Ishikawa (cell line): Measurements from ENCODE around the gene BACH2.

Source experiments
- CEBPB ChIP-seq: IDR thresholded peaks from 2 replicates; pipeline ENCODE4 v1.6.1; 2012
- TEAD4 ChIP-seq: IDR thresholded peaks from 2 replicates; pipeline ENCODE4 v1.6.1; 2012
- TF ChIP-seq, protein P1 (sequence below): IDR thresholded peaks from 2 replicates; pipeline ENCODE4 v1.6.1; 2012
- TF ChIP-seq, protein P2 (sequence below): IDR thresholded peaks from 2 replicates; pipeline ENCODE4 v1.6.1; 2012; ENCODE audit warnings: low read depth, mild to moderate bottlenecking

DNA sequence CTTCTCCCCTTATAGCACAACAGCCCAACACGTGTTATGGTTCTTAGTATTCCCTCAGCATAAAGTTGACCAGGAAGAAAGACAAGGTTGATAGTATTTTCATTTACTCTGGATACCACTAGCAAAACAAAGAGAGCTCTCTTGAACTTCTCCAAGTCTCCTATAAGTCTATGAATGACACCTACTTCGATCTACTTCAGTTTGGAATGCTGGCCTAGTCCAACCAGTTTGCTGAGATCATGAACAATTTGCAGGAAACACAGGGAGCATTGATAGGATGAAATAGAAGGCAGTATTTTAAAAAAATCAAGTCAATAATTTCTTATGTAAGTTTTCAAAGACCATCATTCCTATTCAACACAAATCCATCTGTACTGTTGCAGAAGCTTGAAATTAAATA lies 308.8 kb downstream of the BACH2 start:
- TF ChIP-seq TEAD4: no peak
- TF ChIP-seq, protein P1, sequence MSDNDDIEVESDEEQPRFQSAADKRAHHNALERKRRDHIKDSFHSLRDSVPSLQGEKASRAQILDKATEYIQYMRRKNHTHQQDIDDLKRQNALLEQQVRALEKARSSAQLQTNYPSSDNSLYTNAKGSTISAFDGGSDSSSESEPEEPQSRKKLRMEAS: no peak
- TF ChIP-seq CEBPB: no peak
- TF ChIP-seq, protein P2, sequence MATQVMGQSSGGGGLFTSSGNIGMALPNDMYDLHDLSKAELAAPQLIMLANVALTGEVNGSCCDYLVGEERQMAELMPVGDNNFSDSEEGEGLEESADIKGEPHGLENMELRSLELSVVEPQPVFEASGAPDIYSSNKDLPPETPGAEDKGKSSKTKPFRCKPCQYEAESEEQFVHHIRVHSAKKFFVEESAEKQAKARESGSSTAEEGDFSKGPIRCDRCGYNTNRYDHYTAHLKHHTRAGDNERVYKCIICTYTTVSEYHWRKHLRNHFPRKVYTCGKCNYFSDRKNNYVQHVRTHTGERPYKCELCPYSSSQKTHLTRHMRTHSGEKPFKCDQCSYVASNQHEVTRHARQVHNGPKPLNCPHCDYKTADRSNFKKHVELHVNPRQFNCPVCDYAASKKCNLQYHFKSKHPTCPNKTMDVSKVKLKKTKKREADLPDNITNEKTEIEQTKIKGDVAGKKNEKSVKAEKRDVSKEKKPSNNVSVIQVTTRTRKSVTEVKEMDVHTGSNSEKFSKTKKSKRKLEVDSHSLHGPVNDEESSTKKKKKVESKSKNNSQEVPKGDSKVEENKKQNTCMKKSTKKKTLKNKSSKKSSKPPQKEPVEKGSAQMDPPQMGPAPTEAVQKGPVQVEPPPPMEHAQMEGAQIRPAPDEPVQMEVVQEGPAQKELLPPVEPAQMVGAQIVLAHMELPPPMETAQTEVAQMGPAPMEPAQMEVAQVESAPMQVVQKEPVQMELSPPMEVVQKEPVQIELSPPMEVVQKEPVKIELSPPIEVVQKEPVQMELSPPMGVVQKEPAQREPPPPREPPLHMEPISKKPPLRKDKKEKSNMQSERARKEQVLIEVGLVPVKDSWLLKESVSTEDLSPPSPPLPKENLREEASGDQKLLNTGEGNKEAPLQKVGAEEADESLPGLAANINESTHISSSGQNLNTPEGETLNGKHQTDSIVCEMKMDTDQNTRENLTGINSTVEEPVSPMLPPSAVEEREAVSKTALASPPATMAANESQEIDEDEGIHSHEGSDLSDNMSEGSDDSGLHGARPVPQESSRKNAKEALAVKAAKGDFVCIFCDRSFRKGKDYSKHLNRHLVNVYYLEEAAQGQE: no peak
